ENCODE data around the gene PDLIM4.

PDLIM4 gene

GRCh38 chr5:132238169-132238744, 19.2 kb upstream of the PDLIM4 start:
- no peak overlapping the region for H3K27ac ChIP-seq

GRCh38 chr5:132238901-132239500, 18.5 kb upstream of the PDLIM4 start:
- no peaks in the 10 kb centered on the region for H3K36me3 ChIP-seq (ENCODE audit: control insufficient read depth, insufficient read depth, low read length)
- no peak overlapping the region for H3K4me2 ChIP-seq (ENCODE audit: low read length)
- H3K9ac ChIP-seq, result no peak overlapping the region
- H3K79me2 ChIP-seq, result no peaks in the 10 kb centered on the region
- TF ChIP-seq CTCF (IDR thresholded peaks at IDR 0.05), result no peak
- no peaks in the 10 kb centered on the region for H3K9me3 ChIP-seq (ENCODE audit: control insufficient read depth, low read length)
- H2AFZ ChIP-seq, result no peak overlapping the region
- no peaks in the 10 kb centered on the region for H3K4me1 ChIP-seq
- H3K27ac ChIP-seq, result no peak overlapping the region
- no peak overlapping the region for H3K4me3 ChIP-seq (ENCODE audit: low read depth, low read length)
- no peaks in the 10 kb centered on the region for H3K27me3 ChIP-seq (ENCODE audit: control insufficient read depth, insufficient read depth, low read length)

More at GRCh38 chr5:132238169-132238744, 19.2 kb upstream of the PDLIM4 start:
- Histone ChIP-seq H3K27me3 (ENCODE audit: control insufficient read depth, insufficient read depth, low read length) (no peaks in the 10 kb centered on the region), H3K9ac (no peak overlapping the region), H3K4me1 (no peaks in the 10 kb centered on the region), H3K9me3 (ENCODE audit: control insufficient read depth, low read length) (no peaks in the 10 kb centered on the region), H3K4me2 (ENCODE audit: low read length) (no peak overlapping the region), H3K36me3 (ENCODE audit: control insufficient read depth, insufficient read depth, low read length) (no peaks in the 10 kb centered on the region), H2AFZ (no peak overlapping the region), H3K79me2 (no peaks in the 10 kb centered on the region), H3K4me3 (ENCODE audit: low read depth, low read length) (no peak overlapping the region)
- TF ChIP-seq CTCF (IDR thresholded peaks at IDR 0.05), result peak; percentile 86

DNA sequence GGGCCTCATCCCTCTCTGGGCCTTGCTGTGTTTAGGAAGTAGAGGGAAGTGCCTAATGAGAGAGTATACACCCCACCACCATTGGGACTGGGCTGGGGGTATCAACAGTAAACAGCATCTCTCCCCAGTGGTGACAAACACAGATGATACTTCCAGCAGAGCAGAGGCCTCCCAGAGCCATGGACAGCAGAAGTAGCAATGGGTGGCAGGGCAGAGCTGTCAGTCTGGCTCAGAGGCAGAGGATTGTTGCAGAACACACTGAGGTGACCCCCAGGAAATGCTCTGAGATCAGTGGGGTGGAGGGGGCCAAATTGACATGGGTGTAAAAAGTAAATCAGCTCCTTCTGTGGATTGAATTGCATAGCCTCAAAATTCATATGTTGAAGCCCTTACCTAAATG, 17.7 kb upstream of the PDLIM4 start:
- no peak overlapping the region for H3K4me2 ChIP-seq (ENCODE audit: low read length)
- no peaks in the 10 kb centered on the region for H3K36me3 ChIP-seq (ENCODE audit: control insufficient read depth, insufficient read depth, low read length)
- no peaks in the 10 kb centered on the region for H3K9me3 ChIP-seq (ENCODE audit: control insufficient read depth, low read length)
- no peak overlapping the region for H2AFZ ChIP-seq
- no peak overlapping the region for H3K27ac ChIP-seq
- no peak for TF ChIP-seq CTCF (IDR thresholded peaks at IDR 0.05)
- no peaks in the 10 kb centered on the region for H3K4me1 ChIP-seq
- H3K4me3 ChIP-seq (ENCODE audit: low read depth, low read length), result no peak overlapping the region
- H3K79me2 ChIP-seq, result no peaks in the 10 kb centered on the region
- no peaks in the 10 kb centered on the region for H3K27me3 ChIP-seq (ENCODE audit: control insufficient read depth, insufficient read depth, low read length)
- H3K9ac ChIP-seq, result no peak overlapping the region

DNA sequence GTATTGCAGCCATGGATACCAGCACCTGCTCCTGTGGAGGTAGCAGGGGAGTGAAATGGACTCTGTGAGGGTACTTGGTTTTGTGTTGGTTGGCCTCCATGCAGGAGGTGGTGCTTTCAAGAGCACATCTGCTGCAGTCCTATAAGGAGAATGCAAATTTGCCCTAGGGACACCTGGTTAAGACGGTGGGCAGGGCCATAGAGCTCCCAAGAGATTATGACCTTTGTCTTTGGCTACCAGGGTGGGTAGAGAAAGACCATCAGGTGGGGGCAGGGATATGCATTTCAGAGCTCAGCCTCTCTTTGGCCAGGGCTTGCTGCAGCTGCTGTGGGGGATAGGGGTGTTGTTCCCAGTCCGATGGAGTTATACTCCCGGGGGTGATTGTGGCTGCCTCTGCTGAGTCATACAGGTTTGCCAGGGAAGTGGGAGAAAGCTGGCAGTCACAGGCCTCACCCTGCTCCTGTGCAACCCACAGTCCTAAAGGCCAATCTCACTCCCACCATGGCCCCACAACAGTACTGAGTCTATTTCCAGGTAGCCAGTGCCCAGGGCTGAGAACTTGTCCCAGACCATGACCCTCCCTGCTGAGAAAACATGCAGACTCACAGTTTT, 14.0 kb upstream of the PDLIM4 start:
- H3K9ac ChIP-seq, result no peak overlapping the region
- no peaks in the 10 kb centered on the region for H3K79me2 ChIP-seq
- H3K27ac ChIP-seq, result no peak overlapping the region
- no peak overlapping the region for H3K4me3 ChIP-seq (ENCODE audit: low read depth, low read length)
- H3K4me1 ChIP-seq, result no peaks in the 10 kb centered on the region
- H3K4me2 ChIP-seq (ENCODE audit: low read length), result no peak overlapping the region
- H3K9me3 ChIP-seq (ENCODE audit: control insufficient read depth, low read length), result no peaks in the 10 kb centered on the region
- no peak overlapping the region for H2AFZ ChIP-seq
- H3K27me3 ChIP-seq (ENCODE audit: control insufficient read depth, insufficient read depth, low read length), result no peaks in the 10 kb centered on the region
- no peak for TF ChIP-seq CTCF (IDR thresholded peaks at IDR 0.05)
- H3K36me3 ChIP-seq (ENCODE audit: control insufficient read depth, insufficient read depth, low read length), result no peaks in the 10 kb centered on the region

Data from parathyroid adenoma (tissue), 2 donors.